SK-N-SH (cell line): ENCODE measurements around the gene IL27RA. TPM values are rescaled to one million over a fixed set of nuclear protein-coding genes. Genes with fewer than 3 reads are reported as not detected.

ENCODE experiments used
- CTCF ChIA-PET: fragments of 300-600, 350-600 bp; formaldehyde crosslinking; extraction: SDS; loops from one replicate; lab custom pipeline; 2021; lab: Yijun Ruan, JAX
- POLR2A ChIA-PET: fragments of 350-600 bp; sonication (Branson Sonifier 250); formaldehyde crosslinking; extraction: SDS; loops from one replicate; lab custom pipeline; 2020; ENCODE audit warnings: antibody characterized with exemption, inconsistent platforms; lab: Yijun Ruan, JAX
- DNase-seq: peaks from one replicate; pipeline ENCODE4 v3.0.0; 2012
- H2AFZ ChIP-seq: fragments of 200-600 bp; sonication (generic); 2 replicates; pipeline ENCODE4 v1.8.1; 2016; ENCODE audit warnings: antibody characterized with exemption, mild to moderate bottlenecking, low read depth
- H3F3A ChIP-seq: fragments of 200-600 bp; sonication (generic); replicated peaks from 2 replicates; pipeline ENCODE3; 2016; ENCODE audit warnings: antibody characterized with exemption, mild to moderate bottlenecking; ENCODE audit not compliant: insufficient read depth
- H3K27ac ChIP-seq, 2 experiments: fragments of 200-500 bp in 1 of 2; fragments of 200-600 bp in 1 of 2; sonication (Bioruptor generic) in 1 of 2; sonication (generic), shearing (Covaris generic) in 1 of 2; 2 replicates each; pipeline versions ENCODE4 v1.5.1 to v1.6.1; 2014 to 2016; ENCODE audit warnings: low read depth in 2 of 2, inconsistent platforms in 1 of 2, low read length in 1 of 2, mild to moderate bottlenecking in 1 of 2, mixed read lengths in 1 of 2
- H3K27me3 ChIP-seq: fragments of 200-600 bp; sonication (generic), shearing (Covaris generic); 2 replicates; pipeline ENCODE4 v1.6.1; 2016; ENCODE audit warnings: mixed run types; ENCODE audit not compliant: insufficient read depth
- H3K36me3 ChIP-seq, 2 experiments: fragments of 200-500 bp in 1 of 2; fragments of 200-600 bp in 1 of 2; sonication (Bioruptor generic) in 1 of 2; sonication (generic) in 1 of 2; replicated peaks in 1 of 2; 2 replicates each; pipeline versions ENCODE3 to v1.5.1; 2014 to 2016; ENCODE audit warnings: low read length in 1 of 2, mild to moderate bottlenecking in 1 of 2; ENCODE audit not compliant: insufficient read depth in 2 of 2, control insufficient read depth in 1 of 2
- H3K4me1 ChIP-seq, 2 experiments: fragments of 200-500 bp in 1 of 2; fragments of 200-600 bp in 1 of 2; sonication (Bioruptor generic) in 1 of 2; sonication (generic), shearing (Covaris generic) in 1 of 2; 2 replicates each; pipeline versions ENCODE4 v1.5.1 to v1.6.1; 2014 to 2016; ENCODE audit warnings: low read depth in 1 of 2, low read length in 1 of 2, mixed run types in 1 of 2; ENCODE audit not compliant: insufficient read depth in 2 of 2, control insufficient read depth in 1 of 2
- H3K4me2 ChIP-seq: fragments of 200-600 bp; sonication (generic), shearing (Covaris generic); 2 replicates; pipeline ENCODE4 v1.6.1; 2017; ENCODE audit warnings: mixed run types
- H3K4me3 ChIP-seq, 2 experiments: fragments of 200-500 bp in 1 of 2; fragments of 200-600 bp in 1 of 2; sonication (Bioruptor generic) in 1 of 2; sonication (generic), shearing (Covaris generic) in 1 of 2; 2 replicates each; pipeline versions ENCODE4 v1.5.1 to v1.8.1; 2014 to 2016; ENCODE audit warnings: low read depth in 2 of 2, inconsistent platforms in 1 of 2, low read length in 1 of 2, mild to moderate bottlenecking in 1 of 2, mixed read lengths in 1 of 2, moderate library complexity in 1 of 2
- H3K79me2 ChIP-seq: fragments of 200-600 bp; sonication (generic); 2 replicates; pipeline ENCODE4 v1.8.1; 2017; ENCODE audit warnings: mild to moderate bottlenecking; ENCODE audit not compliant: insufficient read depth
- H3K9ac ChIP-seq: fragments of 200-600 bp; sonication (generic); 2 replicates; pipeline ENCODE4 v1.6.1; 2017; ENCODE audit warnings: mixed run types
- H3K9me2 ChIP-seq: fragments of 200-600 bp; sonication (generic); 2 replicates; pipeline ENCODE4 v1.6.1; 2017; ENCODE audit warnings: mixed run types
- H3K9me3 ChIP-seq: fragments of 200-600 bp; sonication (generic); 2 replicates; pipeline ENCODE4 v1.6.1; 2017; ENCODE audit warnings: mixed run types, mild to moderate bottlenecking, moderate library complexity
- H4K20me1 ChIP-seq: fragments of 200-600 bp; sonication (generic); 2 replicates; pipeline ENCODE4 v1.6.1; 2017; ENCODE audit warnings: mild to moderate bottlenecking, mixed run types; ENCODE audit not compliant: insufficient read depth
- ELF1 ChIP-seq: IDR thresholded peaks from 2 replicates; pipeline ENCODE4 v1.4.0; 2012
- EP300 ChIP-seq, 2 experiments: IDR thresholded peaks; 2 replicates each; pipeline versions ENCODE4 v1.4.0 to v1.6.1; 2012; ENCODE audit warnings: borderline replicate concordance in 1 of 2, low read depth in 1 of 2, low read length in 1 of 2
- EZH2phosphoT487 ChIP-seq: fragments of 200-600 bp; sonication (generic); IDR thresholded peaks from 2 replicates; pipeline ENCODE4 v1.6.1; 2017; ENCODE audit warnings: low read depth, mixed run types, mild to moderate bottlenecking, antibody characterized with exemption, moderate library complexity, borderline replicate concordance
- FOXJ3 ChIP-seq: sonication (generic); formaldehyde crosslinking; IDR thresholded peaks from 2 replicates; pipeline ENCODE4 v1.5.1; 2020; ENCODE audit warnings: mild to moderate bottlenecking, missing genetic modification reagents
- JUND ChIP-seq: IDR thresholded peaks from 2 replicates; pipeline ENCODE4 v1.4.0; 2012
- MAX ChIP-seq: IDR thresholded peaks from 2 replicates; pipeline ENCODE4 v1.4.0; 2012; ENCODE audit warnings: low read depth
- MEF2A ChIP-seq: IDR thresholded peaks from 2 replicates; pipeline ENCODE4 v1.4.0; 2012; ENCODE audit warnings: low read depth, borderline replicate concordance
- NRF1 ChIP-seq: IDR thresholded peaks from 2 replicates; pipeline ENCODE4 v1.6.1; 2012; ENCODE audit warnings: low read depth, mild to moderate bottlenecking, low read length
- REST ChIP-seq: IDR thresholded peaks from 2 replicates; pipeline ENCODE4 v1.6.1; 2012; ENCODE audit warnings: mild to moderate bottlenecking, low read depth, low read length, moderate library complexity
- USF1 ChIP-seq: IDR thresholded peaks from 2 replicates; pipeline ENCODE4 v1.4.0; 2012; ENCODE audit warnings: low read depth, borderline replicate concordance
- ZBTB33 ChIP-seq: IDR thresholded peaks from 2 replicates; pipeline ENCODE4 v1.4.0; 2012; ENCODE audit warnings: low read depth, borderline replicate concordance
- WGBS: methylation state at CpG from one replicate; pipeline ENCODE4 v1.1.6; 2017; ENCODE audit warnings: low lambda C conversion rate; 5-methylcytosine and 5-hydroxymethylcytosine counted together
- polyA plus RNA-seq, 3 experiments: library from polyadenylated mRNA; depleted of rRNA; stranded (reverse); fragments of >200 nt; gene quantifications; 2 replicates each; pipeline ENCODE4 v1.2.3, GENCODE V29; 2012

IL27RA gene
- polyA plus RNA-seq, 1 of the 3 experiments (the other 2 are of a cell fraction): 9.3 TPM

- ChIA-PET POLR2A (no interaction called here), CTCF (interaction anchor here (1.2 to 1.8 kb wide), 3 partner anchors 13 to 46 kb away, joined by 3 to 9 read pairs (median 5); no protein-coding TSS in a partner anchor)
- DNase-seq: no peak
- Histone ChIP-seq H2AFZ (no peak overlapping the region), H3K79me2 (no peaks in the 10 kb centered on the region), H3K9ac (no peak overlapping the region), H3K4me3 (no peak overlapping the region), H3K9me2 (no peaks in the 10 kb centered on the region), H3K9me3 (no peaks in the 10 kb centered on the region), H4K20me1 (no peaks in the 10 kb centered on the region), H3F3A (no peaks in the 10 kb centered on the region), H3K27ac (no peak overlapping the region), H3K4me1 (no peaks in the 10 kb centered on the region), H3K27me3 (no peaks in the 10 kb centered on the region), H3K36me3 (peaks cover 7 to 20% of the 10 kb centered on the region in 2 experiments), H3K4me2 (no peak overlapping the region)
- 95% methylated on average over 3 of the region's 6 CpGs for WGBS
- TF ChIP-seq REST (no peak), NRF1 (no peak), EP300 (IDR thresholded peaks at IDR 0.05; ENCODE audit: borderline replicate concordance in 1 of 2, low read depth in 1 of 2, low read length in 1 of 2) (no peak), EZH2phosphoT487 (no peak), USF1 (no peak), ELF1 (no peak), JUND (no peak), MEF2A (no peak)
Measured at GRCh38 chr19:14101003-14101545, 69.5 kb downstream of the IL27RA start.

GRCh38 chr19:14102102-14102696, 70.6 kb downstream of the IL27RA start:
- CTCF ChIA-PET: interaction anchor here (0.9 to 1.8 kb wide), 5 partner anchors 12 to 45 kb away, joined by 3 to 9 read pairs (median 5); partner anchors contain the start of gene MISP3
- no peaks in the 10 kb centered on the region for H3K9me2 ChIP-seq
- H3K4me3 ChIP-seq: no peak overlapping the region
- H3K4me2 ChIP-seq: no peak overlapping the region
- POLR2A ChIA-PET: no interaction called here
- H3K27me3 ChIP-seq: no peaks in the 10 kb centered on the region
- H3K4me1 ChIP-seq: no peaks in the 10 kb centered on the region
- no peak overlapping the region for H3K27ac ChIP-seq
- TF ChIP-seq FOXJ3 (CRISPR knock-in tag) (no peak), MAX (no peak), ZBTB33 (no peak)
- no peaks in the 10 kb centered on the region for H3K9me3 ChIP-seq
- H3K79me2 ChIP-seq: no peaks in the 10 kb centered on the region
- H3K9ac ChIP-seq: no peak overlapping the region
- 91% methylated on average over 10 of the region's 11 CpGs for WGBS
- no peaks in the 10 kb centered on the region for H3F3A ChIP-seq
- no peak for DNase-seq
- H3K36me3 ChIP-seq: peaks cover 7 to 14% of the 10 kb centered on the region in 2 experiments
- no peak overlapping the region for H2AFZ ChIP-seq
- H4K20me1 ChIP-seq: no peaks in the 10 kb centered on the region
